ENCODE results near the gene GID8.

GRCh38 chr20:62970307-62971210 lies 32.6 kb downstream of the GID8 start:
- TF ChIP-seq CTCF (conservative IDR thresholded peaks at IDR 0.05; ENCODE audit: low read depth, low read length) (no peak), EZH2phosphoT487 (IDR thresholded peaks at IDR 0.05; ENCODE audit: borderline replicate concordance, low read length) (no peak)
